ENCODE measurements around the gene ANXA3.
"Not testable (repeated sequence)": the region's sequence is repeated elsewhere in the genome, so short reads cannot be mapped to it uniquely, and the experiment has no call there.

Gene ANXA3

DNA sequence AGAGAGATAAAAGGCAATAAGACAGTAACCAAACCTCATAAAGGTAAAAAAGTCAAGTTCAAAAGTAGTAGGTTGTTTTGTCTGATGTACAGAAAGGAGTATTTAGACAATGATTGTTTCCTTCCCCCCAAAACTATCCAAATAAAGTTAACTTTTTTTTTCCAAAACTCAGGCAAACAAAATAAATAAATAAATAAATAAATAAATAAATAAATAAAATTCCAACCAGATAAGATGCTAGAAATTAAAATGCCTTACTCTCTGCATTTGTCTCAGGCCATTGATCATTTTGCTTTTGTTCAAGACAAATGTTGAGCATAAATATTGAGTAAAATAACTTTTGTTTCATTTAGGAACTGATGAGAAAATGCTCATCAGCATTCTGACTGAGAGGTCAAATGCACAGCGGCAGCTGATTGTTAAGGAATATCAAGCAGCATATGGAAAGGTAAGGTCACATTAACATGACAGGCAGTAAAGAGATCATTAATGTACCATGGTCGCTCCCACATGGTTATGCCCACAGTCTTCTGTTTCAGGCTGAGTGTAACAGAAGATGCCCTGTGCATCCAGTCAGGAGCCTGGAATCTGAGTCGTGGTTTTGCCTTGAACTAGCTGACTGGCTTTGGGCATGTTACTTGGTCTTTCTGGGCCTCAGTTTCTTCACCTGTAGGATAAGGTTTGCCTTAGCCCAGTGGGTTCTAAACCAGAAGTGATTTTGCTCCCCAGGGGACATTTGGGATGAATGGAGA, 27.3 kb downstream of the ANXA3 start:
- DNase-seq = no peak

- DNase-seq = no peak
These were observed 30.0 kb downstream of the ANXA3 start for GRCh38 chr4:78581618-78582017.

DNA sequence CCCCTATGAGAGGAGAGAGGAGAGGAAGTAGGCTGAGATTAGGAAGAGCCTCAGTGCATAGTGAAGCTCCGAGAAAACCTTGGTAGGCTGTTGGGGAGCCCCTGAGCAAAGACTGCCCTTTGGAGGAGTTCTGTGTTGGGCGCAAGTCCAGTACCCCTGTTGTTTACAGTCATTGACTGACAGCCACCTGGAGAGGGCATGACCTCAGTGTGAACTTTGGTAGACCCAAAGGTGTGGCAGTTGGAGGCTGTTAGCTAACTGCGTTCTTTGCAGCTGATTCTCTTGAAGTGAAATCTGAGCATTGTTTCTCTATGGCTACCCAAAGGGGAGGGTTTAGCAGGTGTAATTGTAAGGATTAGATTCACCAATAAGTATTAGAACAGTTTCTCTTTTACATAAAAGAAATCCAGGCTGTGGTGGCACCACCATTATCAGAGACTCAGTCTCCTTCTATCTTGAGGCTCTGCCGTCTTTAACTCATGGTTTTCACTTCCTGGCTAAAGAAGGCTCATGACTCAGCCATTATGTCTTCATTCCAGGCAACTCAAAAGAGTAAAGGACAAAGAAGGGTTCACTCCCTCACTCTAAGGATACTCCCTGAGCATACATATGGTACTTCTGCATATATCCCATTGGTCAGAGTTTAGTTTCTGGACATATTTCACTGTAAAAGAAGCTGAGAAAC, 33.4 kb downstream of the ANXA3 start:
- DNase-seq = no peak

DNA sequence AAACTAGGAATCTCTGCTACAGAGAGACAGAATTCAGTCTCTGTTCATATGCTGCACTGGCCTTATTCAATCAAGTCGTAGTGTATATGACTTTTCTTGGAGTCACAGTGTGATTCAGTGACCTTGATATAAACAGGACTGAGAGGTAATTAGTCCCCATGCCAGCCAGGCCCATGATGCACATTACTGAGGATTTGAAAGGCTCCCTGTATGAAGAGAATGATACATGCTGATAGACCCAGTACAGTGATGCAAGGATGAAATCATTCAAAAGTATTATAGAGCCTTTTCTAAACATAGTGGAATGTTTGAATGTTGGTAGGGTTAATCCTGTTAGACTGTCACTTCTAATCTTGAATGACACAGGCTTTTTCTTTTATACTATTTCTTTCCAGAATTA, 34.1 kb downstream of the ANXA3 start:
- no peak for DNase-seq

GRCh38 chr4:78588894-78589545, 37.5 kb downstream of the ANXA3 start:
- DNase-seq = no peak

- no peak for DNase-seq
These were observed 39.8 kb downstream of the ANXA3 start for GRCh38 chr4:78591404-78591803.

- no peak for DNase-seq
These were observed 40.7 kb downstream of the ANXA3 start for GRCh38 chr4:78592088-78592783.

GRCh38 chr4:78596111-78596742, 44.7 kb downstream of the ANXA3 start:
- DNase-seq = no peak

- not testable (repeated sequence) for DNase-seq
These were observed 46.9 kb downstream of the ANXA3 start for GRCh38 chr4:78598431-78598830.

- DNase-seq = no peak
These were observed 47.6 kb downstream of the ANXA3 start for GRCh38 chr4:78599147-78599546.

- no peak for DNase-seq
These were observed 48.4 kb downstream of the ANXA3 start for GRCh38 chr4:78599931-78600375.

DNA sequence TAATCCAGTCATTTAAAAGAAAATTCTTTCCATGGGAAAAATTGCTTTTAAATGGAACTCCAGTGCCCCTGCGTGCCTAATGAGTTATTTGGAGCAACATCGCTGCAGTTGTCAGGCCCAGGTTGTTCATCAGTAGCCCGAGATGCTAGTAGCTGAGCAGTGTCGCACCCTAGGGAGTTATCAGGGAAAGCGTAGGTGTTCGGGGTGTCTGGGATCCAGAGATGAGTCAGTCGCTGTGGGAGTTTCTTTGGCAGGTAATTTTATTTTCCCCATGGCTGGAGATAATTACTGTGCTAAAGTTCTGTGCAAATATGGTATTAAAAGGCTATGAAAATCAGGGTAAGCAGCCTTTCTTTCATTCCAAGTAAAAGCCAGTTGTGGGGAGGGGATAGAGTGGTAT, 49.4 kb downstream of the ANXA3 start:
- DNase-seq = no peak

DNA sequence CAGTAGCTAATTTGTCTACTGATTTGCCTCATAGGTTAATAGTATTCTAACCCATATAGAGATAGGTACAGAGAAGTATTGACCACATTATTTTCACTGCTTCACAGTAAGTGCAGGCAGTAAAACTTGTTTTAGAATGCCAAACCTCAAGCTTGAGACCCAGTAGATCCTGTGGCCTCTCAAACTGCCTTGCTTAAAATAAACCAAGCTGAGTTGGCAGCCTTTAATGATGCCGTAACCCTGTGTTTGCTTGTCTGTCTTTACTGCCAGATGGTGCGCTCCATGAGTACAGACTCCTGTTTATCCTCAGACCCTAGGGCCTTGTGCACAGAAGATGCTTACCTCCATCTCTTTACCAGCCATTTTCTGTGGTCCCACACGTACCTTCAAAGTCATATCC, 50.8 kb downstream of the ANXA3 start:
- no peak for DNase-seq

- no peak for DNase-seq
These were observed 51.8 kb downstream of the ANXA3 start for GRCh38 chr4:78603384-78603783.

DNA sequence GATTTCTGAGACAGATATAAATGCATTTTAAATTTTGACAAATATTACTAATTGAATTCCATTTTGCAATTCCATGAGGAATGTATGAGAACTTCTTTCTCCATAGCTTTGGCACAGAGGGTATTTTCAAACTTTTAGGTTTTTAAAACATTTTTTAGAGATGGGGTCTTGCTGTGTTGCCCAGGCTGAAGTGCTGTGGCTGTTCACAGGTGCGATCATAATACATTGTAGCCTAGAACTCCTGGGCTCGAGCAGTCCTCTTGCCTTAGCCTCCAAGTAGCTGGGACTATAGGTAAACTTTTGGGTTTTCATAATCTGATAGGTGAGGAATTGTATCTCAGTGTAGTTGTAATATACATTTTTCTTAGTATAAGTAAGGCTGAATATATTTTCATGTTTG, 53.4 kb downstream of the ANXA3 start:
- no peak for DNase-seq

DNA sequence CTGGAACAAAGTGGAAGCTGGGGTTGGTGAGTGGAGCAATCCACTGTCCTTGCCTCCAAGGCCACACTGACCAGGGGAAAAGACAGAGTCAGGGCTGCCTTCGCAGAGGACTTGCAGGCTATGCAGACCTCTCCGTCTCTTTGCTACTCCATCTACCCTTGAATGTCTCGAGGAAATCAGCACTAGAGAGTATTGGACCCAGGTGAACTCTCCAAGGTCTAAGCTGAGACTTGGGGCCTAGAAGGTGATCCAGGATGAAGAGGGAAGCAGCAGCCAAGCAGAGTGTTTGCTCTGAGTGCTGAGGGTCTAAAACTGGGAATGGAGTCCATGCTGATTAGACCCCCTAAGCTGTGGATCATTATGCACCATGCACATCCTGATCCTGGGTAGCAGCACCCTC, 54.5 kb downstream of the ANXA3 start:
- DNase-seq = no peak

DNA sequence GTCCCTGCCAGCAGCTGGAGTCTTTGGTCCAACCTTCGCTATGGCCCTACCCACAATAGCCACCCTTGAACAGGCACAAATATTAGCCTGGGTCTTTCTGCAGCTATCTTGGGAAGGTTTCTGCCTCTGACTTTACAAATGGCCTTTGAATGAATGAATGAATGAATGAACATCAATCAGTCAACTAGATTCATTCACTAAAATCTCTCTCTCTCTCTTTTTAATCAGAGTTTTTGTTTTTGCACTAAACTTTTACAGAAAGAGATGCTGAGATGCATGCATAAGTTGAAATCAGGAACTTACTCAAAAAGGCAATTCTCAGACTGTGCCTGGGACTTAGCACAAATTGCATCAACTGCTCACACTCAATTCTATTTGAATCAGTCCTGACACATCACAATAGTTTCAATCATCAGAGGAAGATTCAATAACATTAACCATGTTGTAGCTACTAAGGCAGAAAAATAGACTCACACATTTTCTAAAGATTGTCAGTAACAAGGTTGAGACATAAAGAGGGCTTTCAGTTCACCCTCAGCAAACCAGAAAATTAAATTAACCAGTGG, 55.0 kb downstream of the ANXA3 start:
- DNase-seq = no peak

GRCh38 chr4:78608684-78609083, 57.1 kb downstream of the ANXA3 start:
- no peak for DNase-seq

- DNase-seq = no peak
These were observed 58.0 kb downstream of the ANXA3 start for GRCh38 chr4:78609580-78609979.

DNA sequence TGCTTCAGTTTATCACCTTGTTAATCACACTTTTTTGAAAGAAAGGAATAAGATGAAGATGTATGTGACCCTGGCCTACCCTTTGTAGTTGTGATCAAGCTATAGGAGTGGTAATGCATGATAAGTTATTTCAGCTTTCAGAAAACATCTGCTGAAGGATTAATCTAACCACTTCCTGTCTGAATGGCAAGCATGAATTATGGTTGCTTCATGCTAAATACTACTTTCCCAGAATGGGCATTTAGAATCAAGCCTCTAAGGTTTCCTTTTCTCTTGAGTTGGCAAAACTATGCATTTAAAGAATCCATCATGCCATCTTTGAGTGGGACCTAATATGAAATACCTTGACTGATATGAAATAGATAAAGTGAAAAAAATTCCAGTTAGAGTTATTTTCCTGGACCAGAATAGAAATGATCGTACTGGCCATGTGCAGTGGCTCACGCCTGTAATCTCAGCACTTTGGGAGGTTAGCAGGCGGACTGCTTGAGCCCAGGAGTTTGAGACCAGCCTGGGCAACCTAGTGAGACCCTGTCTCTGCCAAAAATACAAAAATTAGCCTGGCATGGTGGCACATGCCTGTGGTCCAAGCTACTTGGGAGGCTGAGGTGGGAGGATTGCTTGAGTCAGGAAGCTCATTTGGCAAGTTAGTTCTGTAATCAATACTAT, 59.1 kb downstream of the ANXA3 start:
- no peak for DNase-seq

- no peak for DNase-seq
These were observed 59.6 kb downstream of the ANXA3 start for GRCh38 chr4:78611215-78611558.

Measured in NK-92 treated with Interleukin-12 subunit alpha and Interleukin-12 subunit beta, amount 100 ng/mL, for 24 hours (cell line).